MM.1S (cell line): Measurements from ENCODE around the gene PIGN.

Experiments
- EZH2 ChIP-seq: fragments of 300-600 bp; sonication (generic); optimal IDR thresholded peaks from 2 replicates; pipeline ENCODE3; 2017; ENCODE audit warnings: low read depth, mild to moderate bottlenecking, antibody characterized with exemption, low read length, mixed read lengths
- EZH2phosphoT487 ChIP-seq: fragments of 300-600 bp; sonication (generic); IDR thresholded peaks from 2 replicates; pipeline ENCODE4 v1.6.1; 2018; ENCODE audit warnings: antibody characterized with exemption, low read length
- TF ChIP-seq, protein P1 (sequence below): fragments of 300-600 bp; sonication (generic); IDR thresholded peaks from 2 replicates; pipeline ENCODE4 v1.5.1; 2016; ENCODE audit warnings: antibody characterized with exemption, low read length, mixed read lengths

DNA sequence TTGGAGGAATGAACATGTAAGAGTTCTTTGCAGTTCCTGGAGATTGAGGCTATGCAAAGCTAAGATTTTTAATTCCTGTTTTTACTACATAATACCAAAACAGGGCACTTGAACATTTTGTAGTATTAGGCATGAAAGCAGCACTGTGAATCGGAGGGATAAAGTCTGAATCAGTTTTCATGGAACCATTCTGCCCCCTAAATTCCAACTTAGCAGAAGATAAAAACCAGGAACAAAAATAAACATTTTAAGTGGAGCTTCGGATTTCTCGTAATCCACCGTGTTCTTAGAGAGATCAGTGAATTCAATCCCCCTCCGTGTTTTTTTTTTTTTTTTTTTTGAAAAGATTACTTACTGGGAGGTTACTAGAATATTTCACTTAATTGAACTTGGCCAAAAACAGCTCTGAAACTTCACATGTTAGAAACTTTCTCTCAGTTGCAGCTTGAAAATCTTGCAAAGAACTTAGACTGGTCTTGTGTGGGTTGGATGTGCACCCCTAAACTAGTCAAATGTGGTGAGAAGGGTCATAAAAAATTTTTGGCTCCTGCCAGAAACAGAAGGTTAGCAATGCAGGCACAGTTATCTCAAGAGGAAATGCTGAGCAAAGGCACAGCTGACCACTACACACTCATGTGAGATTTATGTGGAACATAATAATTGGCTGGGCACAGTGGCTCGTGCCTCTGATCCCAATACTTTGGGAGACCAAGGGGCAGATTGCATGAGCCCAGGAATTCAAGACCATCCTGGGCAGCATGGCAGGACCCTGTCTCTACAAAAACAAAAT lies 148.7 kb downstream of the PIGN start:
- TF ChIP-seq, protein P1, sequence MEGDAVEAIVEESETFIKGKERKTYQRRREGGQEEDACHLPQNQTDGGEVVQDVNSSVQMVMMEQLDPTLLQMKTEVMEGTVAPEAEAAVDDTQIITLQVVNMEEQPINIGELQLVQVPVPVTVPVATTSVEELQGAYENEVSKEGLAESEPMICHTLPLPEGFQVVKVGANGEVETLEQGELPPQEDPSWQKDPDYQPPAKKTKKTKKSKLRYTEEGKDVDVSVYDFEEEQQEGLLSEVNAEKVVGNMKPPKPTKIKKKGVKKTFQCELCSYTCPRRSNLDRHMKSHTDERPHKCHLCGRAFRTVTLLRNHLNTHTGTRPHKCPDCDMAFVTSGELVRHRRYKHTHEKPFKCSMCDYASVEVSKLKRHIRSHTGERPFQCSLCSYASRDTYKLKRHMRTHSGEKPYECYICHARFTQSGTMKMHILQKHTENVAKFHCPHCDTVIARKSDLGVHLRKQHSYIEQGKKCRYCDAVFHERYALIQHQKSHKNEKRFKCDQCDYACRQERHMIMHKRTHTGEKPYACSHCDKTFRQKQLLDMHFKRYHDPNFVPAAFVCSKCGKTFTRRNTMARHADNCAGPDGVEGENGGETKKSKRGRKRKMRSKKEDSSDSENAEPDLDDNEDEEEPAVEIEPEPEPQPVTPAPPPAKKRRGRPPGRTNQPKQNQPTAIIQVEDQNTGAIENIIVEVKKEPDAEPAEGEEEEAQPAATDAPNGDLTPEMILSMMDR: no peak
- TF ChIP-seq EZH2phosphoT487 (no peak), EZH2 (no peak)
